GM18498 (cell line): ENCODE data around the gene CHD1L.
"Not testable (repeated sequence)": the region's sequence is repeated elsewhere in the genome, so short reads cannot be mapped to it uniquely, and the experiment has no call there.

ENCODE experiments used
- ATAC-seq: cut with Tn5 transposase; IDR thresholded peaks from one replicate; pipeline ENCODE4 v1.9.1; 2021; ENCODE audit warnings: mild to moderate bottlenecking, moderate library complexity; ENCODE audit not compliant: unreplicated experiment

CHD1L gene

DNA sequence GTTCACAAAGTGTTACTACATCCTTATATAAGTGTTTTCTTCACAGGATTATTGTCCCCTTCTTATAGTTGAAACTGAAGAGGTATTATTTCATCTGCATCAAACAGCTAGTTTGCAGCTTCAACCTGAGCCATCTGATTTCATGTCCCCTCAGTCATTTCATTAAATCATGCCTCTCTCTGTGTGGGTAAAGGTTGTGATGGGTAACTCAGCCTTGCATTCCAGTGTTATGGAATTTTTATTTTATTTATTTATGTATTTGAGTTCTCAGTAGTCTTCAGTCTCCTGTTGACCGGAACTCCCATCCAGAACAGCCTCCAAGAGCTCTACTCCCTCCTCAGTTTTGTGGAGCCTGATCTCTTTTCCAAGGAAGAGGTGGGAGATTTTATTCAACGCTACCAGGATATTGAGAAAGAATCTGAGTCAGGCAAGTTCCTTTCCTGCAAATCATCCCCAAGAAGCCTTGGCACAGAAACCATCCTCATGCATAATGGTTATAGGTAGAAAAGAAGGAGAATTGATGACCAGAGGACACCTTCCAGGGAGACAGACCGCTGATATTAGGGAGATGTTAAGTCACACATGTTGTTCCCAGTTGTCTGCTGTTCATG lies 21.8 kb downstream of the CHD1L start:
- no peak for ATAC-seq

DNA sequence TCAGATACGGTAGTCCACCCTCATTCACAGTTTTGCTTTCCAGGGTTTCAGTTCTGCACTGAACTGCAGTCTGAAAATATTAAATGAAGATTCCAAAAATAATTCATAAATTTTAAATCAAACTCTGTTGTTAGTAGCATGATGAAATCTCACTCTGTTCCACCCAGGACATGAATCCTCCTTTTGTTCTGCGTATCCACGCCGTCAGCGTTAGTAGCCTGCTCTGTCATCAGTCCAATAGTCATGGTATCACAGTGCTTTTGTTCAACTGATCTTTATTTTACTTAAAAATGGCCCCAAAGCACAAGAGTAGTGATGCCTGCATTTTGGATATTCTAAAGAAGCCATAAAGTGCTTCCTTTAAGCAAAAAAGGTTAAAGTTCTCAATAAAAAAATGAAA lies 23.9 kb downstream of the CHD1L start:
- ATAC-seq: no peak

DNA sequence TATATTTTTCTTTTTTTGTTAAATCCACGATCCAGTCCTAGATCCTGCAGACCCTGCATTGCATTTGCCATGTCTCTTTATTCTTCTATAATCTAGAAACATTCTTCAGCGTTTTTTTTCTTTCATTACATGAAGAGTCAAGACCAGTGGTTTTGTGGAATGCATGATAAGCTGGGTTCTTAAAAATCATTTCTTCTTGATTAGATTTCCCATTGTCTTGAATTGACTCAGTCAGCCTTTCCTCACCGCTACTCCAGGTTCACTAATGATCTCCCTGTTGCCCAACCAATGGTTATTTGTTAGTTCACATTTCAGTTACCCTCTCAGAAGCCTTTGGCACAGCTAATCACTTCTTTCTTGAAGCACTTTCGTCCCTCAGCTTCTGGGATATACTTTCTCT lies 25.2 kb downstream of the CHD1L start:
- ATAC-seq: no peak

DNA sequence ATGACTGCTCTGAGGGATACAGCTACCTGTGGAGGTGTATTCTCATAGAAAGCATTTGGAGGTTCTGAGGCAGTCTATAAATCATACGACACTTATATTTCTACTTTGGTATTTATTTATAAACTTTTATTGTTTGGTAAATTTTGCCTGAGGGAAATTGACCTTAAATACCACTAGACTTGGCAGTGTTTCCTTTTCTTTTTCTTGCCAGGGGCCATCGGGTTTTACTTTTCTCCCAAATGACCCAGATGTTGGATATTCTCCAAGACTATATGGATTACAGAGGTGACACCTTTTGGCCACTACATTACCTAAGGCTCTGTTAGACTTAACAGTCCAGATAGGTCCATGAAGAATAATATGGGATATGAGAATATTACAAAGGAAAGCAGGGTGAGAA lies 28.2 kb downstream of the CHD1L start:
- no peak for ATAC-seq

DNA sequence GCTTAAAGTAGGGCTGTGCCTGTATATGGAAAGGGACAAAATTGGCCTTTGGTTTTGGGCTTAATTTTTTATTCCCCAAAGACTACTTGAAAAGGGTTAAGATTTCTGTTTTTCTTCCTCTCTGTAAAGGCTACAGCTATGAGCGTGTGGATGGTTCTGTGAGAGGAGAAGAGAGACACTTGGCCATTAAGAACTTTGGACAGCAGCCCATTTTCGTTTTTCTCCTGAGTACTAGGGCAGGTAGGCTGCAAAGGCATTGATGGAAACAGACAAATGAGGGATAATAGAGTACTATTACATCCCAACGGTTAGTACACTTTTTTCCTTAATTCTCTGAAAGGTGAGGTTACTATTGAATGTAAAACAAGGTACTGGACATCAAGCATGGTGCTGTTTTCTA lies 29.6 kb downstream of the CHD1L start:
- no peak for ATAC-seq

DNA sequence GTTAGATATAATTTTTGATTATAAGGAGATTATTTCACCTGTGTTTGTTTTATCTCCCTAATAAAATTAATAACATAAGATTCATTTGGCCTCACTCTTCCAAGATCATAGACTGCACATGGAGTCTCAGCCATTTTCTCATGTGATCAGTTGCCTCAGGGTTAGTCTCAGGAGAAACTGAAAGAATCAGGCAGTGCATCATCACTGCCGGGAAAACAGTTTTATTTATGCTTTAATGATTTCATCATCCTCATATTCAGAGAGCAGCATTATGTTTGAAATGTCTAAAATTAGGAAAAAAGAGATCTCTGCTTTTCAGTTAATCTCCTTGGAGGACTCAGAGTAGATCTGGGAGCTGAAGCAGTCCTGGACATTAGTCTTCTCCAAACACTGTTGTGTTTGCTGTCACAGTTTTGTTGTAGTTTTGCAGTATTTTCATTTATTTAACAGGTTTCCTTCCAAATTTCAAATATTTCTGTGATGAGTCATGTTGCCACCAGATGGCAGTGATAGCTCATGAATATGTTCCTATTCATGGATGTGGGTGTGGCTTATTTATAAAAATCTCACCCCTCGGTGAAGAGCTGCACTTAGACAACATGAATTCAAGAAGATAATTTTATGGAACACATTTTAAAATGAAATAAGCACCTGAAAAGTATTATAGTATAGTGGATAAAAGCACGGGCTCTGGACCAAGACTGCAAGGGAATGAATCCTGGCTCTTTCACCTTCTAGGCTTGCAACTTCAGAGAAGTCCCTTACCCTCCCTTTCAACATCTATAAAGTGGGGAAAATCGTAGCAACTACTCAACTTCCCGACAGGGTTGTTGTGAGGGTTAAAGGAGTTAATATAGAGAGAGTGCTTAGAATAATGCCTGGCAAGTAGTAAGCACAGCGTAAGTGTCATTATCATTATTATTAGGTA lies 31.2 kb downstream of the CHD1L start:
- ATAC-seq: no peak

DNA sequence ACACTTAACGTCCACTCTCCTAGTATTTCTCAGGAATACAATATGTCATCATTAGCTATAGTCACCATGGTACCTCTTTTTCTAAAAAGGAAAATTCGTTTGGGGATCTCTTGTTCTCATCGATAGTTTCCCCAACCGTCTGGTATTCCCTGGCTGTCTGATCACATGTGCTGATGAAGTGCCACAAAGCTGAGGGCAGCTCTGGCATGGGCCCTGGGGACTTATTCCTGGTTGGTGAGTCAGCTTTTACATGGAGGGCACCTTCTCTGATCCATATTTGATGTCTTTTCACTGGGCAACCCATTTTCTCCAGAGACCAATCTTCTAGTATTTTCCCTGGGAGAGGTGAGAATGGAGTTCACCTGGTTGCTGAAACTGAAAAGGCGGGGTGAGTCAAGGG lies 39.5 kb downstream of the CHD1L start:
- ATAC-seq: no peak

DNA sequence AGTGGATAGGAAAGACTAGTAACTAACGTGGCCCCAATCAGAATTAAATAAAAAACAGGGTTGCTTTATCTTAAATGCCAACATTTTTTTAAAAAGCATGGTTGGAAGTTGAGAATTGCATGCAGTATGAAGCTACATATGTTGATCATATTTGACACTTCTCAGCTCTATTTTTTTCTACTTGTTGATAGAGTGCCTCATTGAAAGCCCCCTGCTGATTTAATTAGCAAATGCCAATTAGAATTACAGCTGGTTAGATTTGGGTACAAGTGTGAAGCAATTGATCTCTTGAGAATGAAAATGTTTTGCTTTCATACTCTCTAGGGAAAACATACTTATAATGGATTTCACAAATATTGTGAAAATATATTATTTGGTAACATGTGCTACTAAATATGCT lies 40.5 kb downstream of the CHD1L start:
- ATAC-seq: no peak

DNA sequence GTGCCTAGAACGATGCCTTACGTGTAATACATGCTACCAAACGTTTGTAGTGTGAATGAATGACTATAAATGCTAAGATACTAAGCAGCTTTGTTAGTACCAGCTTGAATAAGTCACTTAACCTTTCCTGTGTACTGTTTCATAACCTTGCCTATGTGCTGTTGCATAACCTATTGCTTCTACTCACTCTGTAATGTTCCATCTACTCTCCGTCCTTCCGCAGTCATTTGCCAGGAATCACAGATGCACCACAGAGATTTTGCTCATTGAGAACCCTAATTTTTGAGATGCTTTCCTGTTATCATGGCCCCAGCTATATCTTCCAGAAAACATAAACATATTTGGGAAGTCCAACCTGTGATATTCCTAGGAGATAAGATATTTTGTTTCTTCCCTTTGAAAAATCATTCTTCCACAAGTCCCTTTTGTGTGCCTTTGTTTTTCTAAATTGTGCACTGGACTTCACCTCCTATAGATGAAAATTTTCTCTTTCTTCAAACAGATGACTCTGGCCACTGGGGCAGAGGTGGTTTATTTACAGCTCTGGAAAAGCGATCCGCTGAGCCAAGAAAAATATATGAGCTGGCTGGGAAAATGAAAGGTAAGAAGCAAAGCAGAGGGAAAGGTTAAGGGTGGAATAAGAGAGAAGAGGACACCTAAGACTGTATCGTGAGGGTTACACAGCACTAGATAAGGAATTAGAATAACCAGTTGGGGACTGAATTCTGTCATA lies 44.8 kb downstream of the CHD1L start:
- no peak for ATAC-seq

DNA sequence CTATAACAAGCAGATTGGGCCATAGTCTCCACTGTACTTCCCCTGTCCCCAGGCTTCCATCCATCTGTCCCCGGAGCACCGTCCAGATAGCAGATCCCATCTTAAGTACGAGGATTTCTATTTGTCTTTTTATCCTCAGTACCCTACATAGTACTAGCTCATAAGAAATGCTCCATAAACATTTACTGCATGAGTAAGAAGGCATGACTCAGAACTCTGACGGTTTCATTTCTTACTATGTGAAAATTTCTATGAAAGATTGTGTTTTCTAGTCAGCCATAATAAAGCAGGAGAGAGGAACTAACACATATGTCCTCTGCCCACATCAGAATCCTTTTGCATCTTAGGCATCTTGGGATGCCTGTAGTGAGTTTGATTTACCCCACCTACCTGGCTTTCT lies 49.5 kb downstream of the CHD1L start:
- ATAC-seq: no peak

DNA sequence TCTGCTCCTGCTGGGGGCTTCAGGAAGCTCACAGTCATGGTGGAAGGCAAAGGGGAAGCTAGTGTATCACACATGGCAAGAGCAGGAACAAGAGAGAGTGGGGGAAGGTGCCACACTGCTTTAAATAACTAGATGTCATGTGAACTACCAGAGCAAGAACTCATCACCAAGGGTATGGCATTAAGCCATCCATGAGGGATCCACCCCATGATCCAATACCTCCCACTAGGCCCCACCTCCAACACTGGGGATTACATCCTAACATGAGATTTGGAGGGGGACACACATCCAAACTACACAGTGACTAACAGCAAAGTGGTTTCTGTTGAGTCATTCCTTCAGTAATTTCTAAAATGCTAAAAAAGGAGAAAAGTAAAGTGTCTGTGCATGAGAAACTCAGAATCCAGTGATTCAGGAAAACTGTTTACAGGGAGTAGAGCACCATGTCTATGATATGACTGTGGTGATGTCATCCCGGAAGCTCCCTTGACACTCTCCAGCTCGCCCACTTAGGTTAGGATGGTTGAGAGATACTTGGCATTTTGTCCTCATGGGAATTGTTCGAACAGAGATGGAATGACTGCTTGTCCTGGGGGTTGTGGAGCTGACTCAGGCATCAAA lies 50.3 kb downstream of the CHD1L start:
- no peak for ATAC-seq

DNA sequence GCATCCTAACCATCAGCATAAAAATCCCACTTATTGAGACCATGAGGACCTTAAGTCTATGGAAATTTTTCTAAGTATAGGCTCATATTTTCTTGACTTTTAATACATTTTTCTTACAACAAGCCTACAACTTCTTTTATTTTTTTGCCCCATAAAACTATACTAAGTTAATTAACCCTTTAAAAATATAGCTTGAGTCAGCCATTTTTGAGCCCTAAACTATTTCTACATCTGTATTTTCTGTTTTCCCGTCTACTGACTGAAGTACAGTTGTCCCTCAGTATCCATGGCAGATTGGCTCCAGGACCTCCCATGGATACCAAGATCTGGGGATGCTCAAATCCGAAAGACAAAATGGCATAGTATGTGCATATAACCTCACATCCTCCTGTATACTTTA lies 55.0 kb downstream of the CHD1L start:
- no peak for ATAC-seq

DNA sequence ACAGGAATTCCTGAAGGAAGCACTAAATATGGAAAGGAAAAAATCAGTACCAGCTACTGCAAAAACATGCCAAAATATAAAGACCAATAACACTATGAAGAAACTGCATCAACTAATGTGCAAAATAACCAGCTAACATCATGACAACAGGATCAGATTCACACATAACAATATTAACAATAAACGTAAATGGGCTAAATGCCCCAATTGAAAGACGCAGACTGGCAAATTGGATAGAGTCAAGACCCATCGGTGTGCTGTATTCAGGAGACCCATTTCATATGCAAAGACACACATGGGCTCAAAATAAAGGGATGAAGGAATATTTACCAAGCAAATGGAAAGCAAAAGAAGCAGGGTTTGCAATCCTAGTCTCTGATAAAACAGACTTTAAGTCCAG lies 63.3 kb downstream of the CHD1L start:
- ATAC-seq: not testable (repeated sequence)

DNA sequence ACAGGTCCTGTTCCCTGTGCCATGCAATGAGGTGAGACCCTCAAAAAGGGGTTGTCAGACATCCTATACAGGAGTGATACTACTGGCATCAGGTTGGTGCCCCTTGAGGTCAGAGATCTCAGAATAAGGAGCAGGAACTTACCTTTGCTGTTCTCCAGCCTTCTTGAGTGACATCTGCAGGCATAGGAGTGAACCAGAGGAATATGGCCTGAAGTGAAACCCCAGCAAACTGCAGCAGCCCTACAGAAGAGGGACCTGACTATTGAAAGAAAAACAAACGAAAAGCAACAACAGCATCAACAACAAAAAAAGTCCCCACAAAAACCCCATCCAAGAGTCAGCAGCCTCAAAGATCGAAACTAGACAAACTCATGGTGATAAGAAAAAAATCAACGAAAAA lies 74.5 kb downstream of the CHD1L start:
- ATAC-seq: no peak

DNA sequence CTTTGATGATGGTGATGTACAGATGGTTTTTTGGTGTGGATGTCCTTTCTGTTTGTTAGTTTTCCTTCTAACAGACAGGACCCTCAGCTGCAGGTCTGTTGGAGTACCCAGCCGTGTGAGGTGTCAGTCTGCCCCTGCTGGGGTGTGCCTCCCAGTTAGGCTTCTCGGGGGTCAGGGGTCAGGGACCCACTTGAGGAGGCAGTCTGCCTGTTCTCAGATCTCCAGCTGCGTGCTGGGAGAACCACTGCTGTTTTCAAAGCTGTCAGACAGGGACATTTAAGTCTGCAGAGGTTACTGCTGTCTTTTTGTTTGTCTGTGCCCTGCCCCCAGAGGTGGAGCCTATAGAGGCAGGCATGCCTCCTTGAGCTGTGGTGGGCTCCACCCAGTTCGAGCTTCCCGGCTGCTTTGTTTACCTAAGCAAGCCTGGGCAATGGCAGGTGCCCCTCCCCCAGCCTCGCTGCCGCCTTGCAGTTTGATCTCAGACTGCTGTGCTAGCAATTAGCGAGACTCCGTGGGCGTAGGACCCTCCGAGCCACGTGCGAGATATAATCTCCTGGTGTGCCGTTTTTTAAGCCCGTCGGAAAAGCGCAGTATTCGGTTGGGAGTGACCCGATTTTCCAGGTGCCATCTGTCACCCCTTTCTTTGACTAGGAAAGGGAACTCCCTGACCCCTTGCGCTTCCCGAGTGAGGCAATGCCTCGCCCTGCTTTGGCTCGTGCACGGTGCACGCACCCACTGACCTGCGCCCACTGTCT lies 84.6 kb downstream of the CHD1L start:
- ATAC-seq: not testable (repeated sequence)

DNA sequence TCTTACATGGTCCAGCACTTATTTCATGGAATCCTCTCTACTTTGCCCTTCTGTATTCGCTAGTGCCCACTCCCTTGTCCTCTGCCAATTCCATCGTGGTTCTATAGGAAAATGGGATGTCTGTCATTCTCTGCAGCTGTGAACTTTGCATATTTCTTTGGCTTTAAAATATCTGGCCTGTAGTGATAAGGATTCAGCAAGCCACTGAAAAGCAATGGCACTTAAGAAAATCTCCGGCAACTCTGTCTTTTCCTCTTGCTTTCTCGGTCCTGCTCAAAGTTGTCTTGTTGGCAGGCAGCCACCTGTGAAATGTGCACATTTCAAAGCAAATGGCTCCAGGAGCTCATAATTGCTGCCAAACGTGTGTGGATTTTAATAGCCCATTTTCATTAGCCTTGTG lies 91.8 kb downstream of the CHD1L start:
- no peak for ATAC-seq

DNA sequence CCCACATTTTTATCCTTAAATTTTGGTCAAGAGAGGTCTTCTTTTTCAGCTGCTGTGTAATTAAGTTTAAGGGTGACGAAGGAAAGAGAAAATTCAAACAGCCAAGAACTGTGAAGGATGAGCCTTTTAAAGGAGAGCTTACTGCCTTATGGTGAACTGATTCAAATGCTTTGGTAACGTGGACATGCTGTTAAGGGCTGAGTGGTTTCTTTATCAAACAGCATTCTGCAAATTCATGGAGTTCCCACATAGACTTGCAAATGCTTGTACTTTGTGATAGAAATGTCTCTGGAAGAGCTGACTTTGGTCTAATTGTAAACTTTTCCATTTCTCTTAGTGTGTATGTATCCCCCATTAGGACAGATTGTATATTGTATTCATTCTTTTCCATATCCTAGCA lies 93.8 kb downstream of the CHD1L start:
- no peak for ATAC-seq

DNA sequence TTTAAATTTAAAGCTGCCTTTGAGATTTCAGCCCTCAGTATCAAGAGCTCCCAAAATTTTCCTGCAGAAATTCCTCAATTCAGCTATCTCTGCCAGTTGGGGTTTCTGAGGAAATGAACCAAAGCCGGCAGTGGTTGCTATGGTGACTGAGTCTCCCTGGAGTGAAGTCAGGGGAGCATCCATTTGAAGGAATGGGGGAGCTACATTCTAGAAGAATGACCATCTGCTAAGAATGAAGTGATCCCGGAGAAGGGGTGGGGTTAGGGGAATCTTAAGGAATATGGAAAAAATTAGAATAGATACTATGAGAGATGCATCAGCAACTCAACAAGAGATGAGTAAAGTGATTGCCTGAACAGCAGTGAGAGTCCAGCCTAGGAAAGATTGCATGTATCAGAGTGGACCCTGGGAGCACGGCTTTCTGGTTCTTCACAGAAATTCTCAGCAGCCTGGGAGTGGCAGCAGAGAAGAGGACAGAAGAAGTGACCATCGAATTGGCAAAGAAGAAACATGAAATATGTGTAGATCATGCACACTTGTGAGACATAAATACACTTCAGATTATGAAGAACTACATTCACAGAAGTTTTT lies 94.7 kb downstream of the CHD1L start:
- ATAC-seq: no peak

DNA sequence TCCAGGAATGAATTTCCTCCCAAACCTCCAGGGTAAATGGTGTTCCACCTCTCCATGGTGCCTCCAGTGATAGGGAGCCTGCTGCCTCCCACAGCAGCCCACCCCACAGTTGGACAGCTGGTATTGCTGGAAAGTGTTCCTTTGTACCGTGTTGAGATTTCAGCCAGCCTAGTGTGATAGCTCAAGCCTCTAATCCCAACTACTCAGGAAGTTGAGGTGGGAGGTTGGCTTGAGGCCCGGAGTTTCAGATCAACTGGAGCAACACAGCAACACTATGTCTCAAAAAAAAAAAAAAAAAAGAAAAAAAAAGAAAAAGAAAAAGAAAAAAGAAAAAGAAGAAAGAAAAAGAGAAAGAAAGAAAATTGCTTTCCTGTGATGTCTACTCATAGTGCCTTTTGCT lies 96.1 kb downstream of the CHD1L start:
- ATAC-seq: no peak

DNA sequence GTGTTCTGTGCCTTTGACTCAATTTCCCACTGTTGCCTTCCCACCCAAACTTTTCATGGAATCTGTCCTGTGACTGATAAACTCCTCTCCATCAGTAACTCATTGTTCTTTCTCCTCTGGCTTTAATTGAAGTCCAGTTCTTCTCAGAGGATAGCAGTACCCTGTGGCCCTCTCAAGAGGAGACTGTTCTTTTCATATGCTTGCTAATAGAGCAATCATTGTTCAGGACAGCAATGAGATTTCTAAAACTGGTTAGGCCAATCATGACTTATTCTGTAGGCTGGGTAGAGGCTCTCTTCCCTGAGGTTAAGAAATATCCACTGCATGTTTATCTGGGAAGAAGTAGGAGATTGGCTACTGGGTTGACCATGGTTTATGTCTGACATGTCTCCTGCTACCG lies 98.8 kb downstream of the CHD1L start:
- ATAC-seq: no peak
